Hepatocyte (in vitro differentiated cells): ENCODE measurements around the gene KIF17. TPM values are rescaled to one million over a fixed set of nuclear protein-coding genes. Genes with fewer than 3 reads are reported as not detected.

ENCODE experiments used
- DNase-seq: peaks from one replicate; pipeline ENCODE4 v3.0.0-alpha.2; 2016; ENCODE audit warnings: low spot score
- H2AFZ ChIP-seq: fragments of 200-600 bp; sonication (generic); 2 replicates; pipeline ENCODE4 v1.6.0; 2016; ENCODE audit warnings: antibody characterized with exemption, mild to moderate bottlenecking
- H3K27ac ChIP-seq: fragments of 200-600 bp; sonication (generic); 2 replicates; pipeline ENCODE4 v1.5.1; 2016; ENCODE audit warnings: mild to moderate bottlenecking
- H3K27me3 ChIP-seq: fragments of 200-600 bp; sonication (generic); 2 replicates; pipeline ENCODE4 v1.6.1; 2016
- H3K36me3 ChIP-seq: fragments of 200-600 bp; sonication (generic); replicated peaks from 2 replicates; pipeline ENCODE4 v1.5.1; 2016; ENCODE audit warnings: low read depth; ENCODE audit not compliant: insufficient read depth
- H3K4me1 ChIP-seq: fragments of 200-600 bp; sonication (generic); 2 replicates; pipeline ENCODE4 v1.5.1; 2016; ENCODE audit warnings: mild to moderate bottlenecking, moderate library complexity; ENCODE audit not compliant: insufficient read depth
- H3K4me2 ChIP-seq: fragments of 200-600 bp; sonication (generic); 2 replicates; pipeline ENCODE4 v1.6.0; 2016
- H3K4me3 ChIP-seq: fragments of 200-600 bp; sonication (generic); 2 replicates; pipeline ENCODE4 v1.5.1; 2016; ENCODE audit warnings: mild to moderate bottlenecking
- H3K79me2 ChIP-seq: fragments of 200-600 bp; sonication (generic); 2 replicates; pipeline ENCODE4 v1.6.0; 2017; ENCODE audit warnings: mild to moderate bottlenecking
- H3K9me2 ChIP-seq: fragments of 200-600 bp; sonication (generic); replicated peaks from 2 replicates; pipeline ENCODE4 v1.6.0; 2017; ENCODE audit warnings: mild to moderate bottlenecking; ENCODE audit not compliant: insufficient read depth
- H3K9me3 ChIP-seq: fragments of 200-600 bp; sonication (generic); 2 replicates; pipeline ENCODE4 v1.5.1; 2016; ENCODE audit warnings: low read depth, mild to moderate bottlenecking
- H4K20me1 ChIP-seq: fragments of 200-600 bp; sonication (generic); 2 replicates; pipeline ENCODE4 v1.6.0; 2016; ENCODE audit warnings: mild to moderate bottlenecking; ENCODE audit not compliant: insufficient read depth, poor library complexity, severe bottlenecking
- EZH2 ChIP-seq: fragments of 200-600 bp; sonication (generic); IDR thresholded peaks from 2 replicates; pipeline ENCODE4 v1.6.1; 2016; ENCODE audit warnings: antibody characterized with exemption, mild to moderate bottlenecking, borderline replicate concordance
- EZH2phosphoT487 ChIP-seq: fragments of 200-600 bp; sonication (generic); IDR thresholded peaks from one replicate; pipeline ENCODE4 v1.6.1; 2018; ENCODE audit warnings: antibody characterized with exemption, mild to moderate bottlenecking, low read depth, moderate library complexity; ENCODE audit not compliant: unreplicated experiment, severe bottlenecking
- WGBS: methylation state at CpG from one replicate; pipeline ENCODE4 v1.1.6; 2016; ENCODE audit warnings: low lambda C conversion rate; ENCODE audit errors: missing lambda C conversion rate; 5-methylcytosine and 5-hydroxymethylcytosine counted together
- polyA plus RNA-seq: library from polyadenylated mRNA; unstranded; fragments of >200 nt; fragmentation: Nextera tagmentation; extraction: Ambion mirVana; gene quantifications from 2 replicates; pipeline ENCODE4 v1.2.1, GENCODE V29; 2016
- total RNA-seq: library from RNA; depleted of rRNA; stranded (reverse); fragments of >200 nt; gene quantifications from 2 replicates; pipeline ENCODE4 v1.2.3, GENCODE V29; 2014
- TF ChIP-seq, protein P1 (sequence below): fragments of 200-600 bp; sonication (generic); IDR thresholded peaks from 2 replicates; pipeline ENCODE4 v1.5.1; 2016; ENCODE audit warnings: antibody characterized with exemption, mild to moderate bottlenecking; ENCODE audit not compliant: poor library complexity

KIF17 gene
- total and polyA plus RNA-seq, 2 experiments from 2014 or later, result 0.23 to 0.28 TPM

GRCh38 chr1:20713440-20713839 lies 4.4 kb downstream of the KIF17 start:
- Histone ChIP-seq H3K36me3 (no peaks in the 10 kb centered on the region), H4K20me1 (no peaks in the 10 kb centered on the region), H3K4me1 (no peaks in the 10 kb centered on the region), H3K4me2 (no peak overlapping the region), H3K4me3 (no peak overlapping the region), H3K79me2 (no peaks in the 10 kb centered on the region), H3K9me2 (no peaks in the 10 kb centered on the region), H3K27ac (no peak overlapping the region), H3K9me3 (no peaks in the 10 kb centered on the region), H3K27me3 (peaks cover 6% of the 10 kb centered on the region), H2AFZ (no peak overlapping the region)
- TF ChIP-seq, protein P1, sequence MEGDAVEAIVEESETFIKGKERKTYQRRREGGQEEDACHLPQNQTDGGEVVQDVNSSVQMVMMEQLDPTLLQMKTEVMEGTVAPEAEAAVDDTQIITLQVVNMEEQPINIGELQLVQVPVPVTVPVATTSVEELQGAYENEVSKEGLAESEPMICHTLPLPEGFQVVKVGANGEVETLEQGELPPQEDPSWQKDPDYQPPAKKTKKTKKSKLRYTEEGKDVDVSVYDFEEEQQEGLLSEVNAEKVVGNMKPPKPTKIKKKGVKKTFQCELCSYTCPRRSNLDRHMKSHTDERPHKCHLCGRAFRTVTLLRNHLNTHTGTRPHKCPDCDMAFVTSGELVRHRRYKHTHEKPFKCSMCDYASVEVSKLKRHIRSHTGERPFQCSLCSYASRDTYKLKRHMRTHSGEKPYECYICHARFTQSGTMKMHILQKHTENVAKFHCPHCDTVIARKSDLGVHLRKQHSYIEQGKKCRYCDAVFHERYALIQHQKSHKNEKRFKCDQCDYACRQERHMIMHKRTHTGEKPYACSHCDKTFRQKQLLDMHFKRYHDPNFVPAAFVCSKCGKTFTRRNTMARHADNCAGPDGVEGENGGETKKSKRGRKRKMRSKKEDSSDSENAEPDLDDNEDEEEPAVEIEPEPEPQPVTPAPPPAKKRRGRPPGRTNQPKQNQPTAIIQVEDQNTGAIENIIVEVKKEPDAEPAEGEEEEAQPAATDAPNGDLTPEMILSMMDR, result no peak
- TF ChIP-seq EZH2phosphoT487, result no peak
- no peak for TF ChIP-seq EZH2
- 86% methylated on average over 6 of the region's 6 CpGs for WGBS
- DNase-seq, result no peak

DNA sequence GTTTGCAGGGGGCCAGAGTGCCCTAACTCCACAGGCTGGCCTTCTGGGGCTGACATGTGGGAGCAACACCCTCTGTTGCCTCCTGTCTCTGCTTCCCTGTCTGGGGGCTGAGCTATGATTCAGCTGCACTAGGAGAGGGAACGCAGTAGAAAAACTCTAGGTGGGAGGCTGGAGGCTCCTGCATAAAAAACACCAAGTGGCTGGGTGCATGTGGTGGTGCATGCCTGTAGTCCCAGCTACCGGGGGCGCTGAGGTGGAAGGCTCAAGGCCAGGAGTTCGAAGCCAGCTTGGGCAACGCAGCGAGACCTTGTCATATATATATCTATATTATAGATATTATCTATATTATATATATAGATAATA lies 5.6 kb downstream of the KIF17 start:
- Histone ChIP-seq H3K9me3 (no peaks in the 10 kb centered on the region), H2AFZ (no peak overlapping the region), H3K4me1 (no peaks in the 10 kb centered on the region), H3K36me3 (no peaks in the 10 kb centered on the region), H3K4me2 (no peak overlapping the region), H3K27me3 (peaks cover 3% of the 10 kb centered on the region), H4K20me1 (no peaks in the 10 kb centered on the region), H3K27ac (no peak overlapping the region), H3K9me2 (no peaks in the 10 kb centered on the region), H3K4me3 (no peak overlapping the region), H3K79me2 (no peaks in the 10 kb centered on the region)
- no peak for TF ChIP-seq EZH2phosphoT487
- TF ChIP-seq, protein P1, result no peak
- WGBS, result 98% methylated on average over 6 of the region's 6 CpGs
- DNase-seq, result no peak

GRCh38 chr1:20711285-20712214 lies 6.3 kb downstream of the KIF17 start:
- Histone ChIP-seq H3K4me3 (no peak overlapping the region), H3K36me3 (no peaks in the 10 kb centered on the region), H3K9me2 (no peaks in the 10 kb centered on the region), H4K20me1 (no peaks in the 10 kb centered on the region), H2AFZ (no peak overlapping the region), H3K79me2 (no peaks in the 10 kb centered on the region), H3K9me3 (no peaks in the 10 kb centered on the region), H3K4me2 (no peak overlapping the region), H3K4me1 (no peaks in the 10 kb centered on the region), H3K27me3 (peaks cover 2% of the 10 kb centered on the region), H3K27ac (no peak overlapping the region)
- 88% methylated on average over 27 of the region's 29 CpGs for WGBS
- no peak for DNase-seq
- TF ChIP-seq EZH2 (no peak), EZH2phosphoT487 (no peak)
- TF ChIP-seq, protein P1, result no peak
